ENCODE data around the gene USP6NL.
"Not testable (repeated sequence)": the region's sequence is repeated elsewhere in the genome, so short reads cannot be mapped to it uniquely, and the experiment has no call there.

Gene USP6NL

GRCh38 chr10:11440250-11441150, 170.9 kb downstream of the USP6NL start:
- Histone ChIP-seq H3K9ac (ENCODE audit: low read length) (peak overlapping the region; percentile 67; the same call in 1 of the 2 replicates), H2AFZ (ENCODE audit: low read depth, low read length) (peak overlapping the region; percentile 62; the same call in 1 of the 2 replicates), H3K4me2 (ENCODE audit: low read length) (peak overlapping the region; percentile 95), H3K4me3 (ENCODE audit: low read length) (peak overlapping the region; percentile 67), H3K9me3 (ENCODE audit: insufficient read depth, low read length) (no peaks in the 10 kb centered on the region), H3K79me2 (ENCODE audit: low read length) (no peaks in the 10 kb centered on the region), H3K4me1 (ENCODE audit: low read length) (peaks cover 49% of the 10 kb centered on the region), H4K20me1 (ENCODE audit: insufficient read depth, low read length) (no peaks in the 10 kb centered on the region), H3K27ac (ENCODE audit: low read length) (peak overlapping the region; percentile 87), H3K36me3 (replicated peaks; ENCODE audit: low read depth, low read length) (peaks cover 4% of the 10 kb centered on the region), H3K27me3 (ENCODE audit: low read depth, low read length) (no peaks in the 10 kb centered on the region)
- TF ChIP-seq, protein P1, sequence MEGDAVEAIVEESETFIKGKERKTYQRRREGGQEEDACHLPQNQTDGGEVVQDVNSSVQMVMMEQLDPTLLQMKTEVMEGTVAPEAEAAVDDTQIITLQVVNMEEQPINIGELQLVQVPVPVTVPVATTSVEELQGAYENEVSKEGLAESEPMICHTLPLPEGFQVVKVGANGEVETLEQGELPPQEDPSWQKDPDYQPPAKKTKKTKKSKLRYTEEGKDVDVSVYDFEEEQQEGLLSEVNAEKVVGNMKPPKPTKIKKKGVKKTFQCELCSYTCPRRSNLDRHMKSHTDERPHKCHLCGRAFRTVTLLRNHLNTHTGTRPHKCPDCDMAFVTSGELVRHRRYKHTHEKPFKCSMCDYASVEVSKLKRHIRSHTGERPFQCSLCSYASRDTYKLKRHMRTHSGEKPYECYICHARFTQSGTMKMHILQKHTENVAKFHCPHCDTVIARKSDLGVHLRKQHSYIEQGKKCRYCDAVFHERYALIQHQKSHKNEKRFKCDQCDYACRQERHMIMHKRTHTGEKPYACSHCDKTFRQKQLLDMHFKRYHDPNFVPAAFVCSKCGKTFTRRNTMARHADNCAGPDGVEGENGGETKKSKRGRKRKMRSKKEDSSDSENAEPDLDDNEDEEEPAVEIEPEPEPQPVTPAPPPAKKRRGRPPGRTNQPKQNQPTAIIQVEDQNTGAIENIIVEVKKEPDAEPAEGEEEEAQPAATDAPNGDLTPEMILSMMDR (IDR thresholded peaks at IDR 0.05; ENCODE audit: low read depth, low read length), result no peak
- no peak for TF ChIP-seq EZH2phosphoT487 (IDR thresholded peaks at IDR 0.05; ENCODE audit: low read depth)

DNA sequence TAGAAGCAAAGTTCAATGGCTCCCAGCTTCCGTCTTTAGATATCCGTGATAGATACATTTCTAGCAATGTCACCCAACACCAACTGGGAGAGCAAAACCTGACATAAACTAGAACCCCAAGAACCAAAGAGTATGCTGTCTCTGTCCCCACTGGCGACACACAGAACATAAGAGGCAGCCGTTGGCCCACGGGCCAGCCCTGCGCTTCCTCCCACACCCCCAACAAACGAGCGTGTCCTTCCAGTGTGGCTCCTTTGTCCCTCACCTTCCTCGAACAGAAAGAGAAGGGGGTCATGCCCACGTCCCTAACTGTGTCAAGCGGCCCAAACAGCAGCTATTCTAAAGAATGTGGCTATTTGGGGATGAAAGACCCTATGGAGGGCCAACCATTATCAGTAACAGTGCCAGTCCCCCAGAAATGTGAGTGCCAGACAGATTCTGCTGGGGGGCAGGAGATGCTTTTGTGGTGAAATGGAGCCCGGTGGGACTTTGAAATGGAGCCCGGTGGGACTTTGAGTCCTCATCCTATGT, 171.9 kb downstream of the USP6NL start:
- no peaks in the 10 kb centered on the region for H3K27me3 ChIP-seq (ENCODE audit: low read depth, low read length)
- H3K4me2 ChIP-seq (ENCODE audit: low read length), result peak overlapping the region; percentile 95
- peaks cover 4% of the 10 kb centered on the region for H3K36me3 ChIP-seq (replicated peaks; ENCODE audit: low read depth, low read length)
- TF ChIP-seq, protein P1 (IDR thresholded peaks at IDR 0.05; ENCODE audit: low read depth, low read length), result no peak
- no peak for TF ChIP-seq EZH2phosphoT487 (IDR thresholded peaks at IDR 0.05; ENCODE audit: low read depth)
- peak overlapping the region; percentile 37; the same call in 1 of the 2 replicates for H3K9ac ChIP-seq (ENCODE audit: low read length)
- peak overlapping the region; percentile 87 for H3K27ac ChIP-seq (ENCODE audit: low read length)
- no peak overlapping the region for H2AFZ ChIP-seq (ENCODE audit: low read depth, low read length)
- H4K20me1 ChIP-seq (ENCODE audit: insufficient read depth, low read length), result no peaks in the 10 kb centered on the region
- no peaks in the 10 kb centered on the region for H3K79me2 ChIP-seq (ENCODE audit: low read length)
- no peak overlapping the region for H3K4me3 ChIP-seq (ENCODE audit: low read length)
- no peaks in the 10 kb centered on the region for H3K9me3 ChIP-seq (ENCODE audit: insufficient read depth, low read length)
- peaks cover 54% of the 10 kb centered on the region for H3K4me1 ChIP-seq (ENCODE audit: low read length)

DNA sequence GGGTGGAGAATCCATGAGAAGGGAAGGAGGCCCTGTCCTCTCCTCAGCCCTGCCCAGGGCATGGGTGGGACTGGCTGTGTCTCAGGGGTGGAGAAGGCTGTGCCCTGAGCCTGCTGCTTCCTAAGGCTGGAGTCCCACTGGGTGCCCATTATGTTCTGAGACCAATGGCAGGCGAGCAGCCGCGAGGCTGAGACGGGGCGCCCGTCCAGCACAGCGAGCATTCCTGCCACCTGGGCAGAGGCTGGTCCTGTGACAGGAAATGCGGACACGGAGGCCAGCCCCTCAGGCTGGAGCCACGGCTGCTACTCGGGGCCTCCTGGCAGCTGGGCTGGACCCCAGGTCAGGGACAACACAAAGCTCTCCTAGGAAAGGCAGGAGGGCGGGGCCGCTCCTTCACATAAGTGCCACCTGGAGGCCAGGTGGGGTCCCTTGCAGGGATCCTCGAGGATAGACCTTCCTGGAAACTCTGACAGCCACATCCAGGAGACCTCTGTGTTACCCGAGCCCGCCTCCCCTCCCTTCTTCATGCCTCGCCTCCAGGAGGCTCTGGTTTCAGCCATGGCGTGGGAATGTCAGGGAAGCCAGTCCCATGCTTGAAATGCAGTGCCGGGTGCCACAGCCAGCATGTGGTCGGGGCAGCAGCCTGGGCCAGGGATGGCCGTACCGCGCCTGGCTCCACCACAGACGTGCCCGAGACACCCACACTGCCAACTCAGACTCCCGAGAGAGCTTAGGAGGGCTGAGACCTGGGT, 173.9 kb downstream of the USP6NL start:
- H3K27me3 ChIP-seq (ENCODE audit: low read depth, low read length), result no peaks in the 10 kb centered on the region
- no peak overlapping the region for H2AFZ ChIP-seq (ENCODE audit: low read depth, low read length)
- peaks cover 4% of the 10 kb centered on the region for H3K36me3 ChIP-seq (replicated peaks; ENCODE audit: low read depth, low read length)
- H3K9me3 ChIP-seq (ENCODE audit: insufficient read depth, low read length), result no peaks in the 10 kb centered on the region
- no peaks in the 10 kb centered on the region for H3K79me2 ChIP-seq (ENCODE audit: low read length)
- peaks cover 44% of the 10 kb centered on the region for H3K4me1 ChIP-seq (ENCODE audit: low read length)
- H3K9ac ChIP-seq (ENCODE audit: low read length), result no peak overlapping the region
- no peaks in the 10 kb centered on the region for H4K20me1 ChIP-seq (ENCODE audit: insufficient read depth, low read length)
- no peak overlapping the region for H3K4me2 ChIP-seq (ENCODE audit: low read length)
- no peak overlapping the region for H3K4me3 ChIP-seq (ENCODE audit: low read length)
- H3K27ac ChIP-seq (ENCODE audit: low read length), result no peak overlapping the region
- TF ChIP-seq EZH2phosphoT487 (IDR thresholded peaks at IDR 0.05; ENCODE audit: low read depth), result no peak
- TF ChIP-seq, protein P1 (IDR thresholded peaks at IDR 0.05; ENCODE audit: low read depth, low read length), result no peak

- not testable (repeated sequence) for H3K9me3 ChIP-seq (ENCODE audit: insufficient read depth, low read length); H3K36me3 ChIP-seq (replicated peaks; ENCODE audit: low read depth, low read length); H3K79me2 ChIP-seq (ENCODE audit: low read length); H4K20me1 ChIP-seq (ENCODE audit: insufficient read depth, low read length); H3K9ac ChIP-seq (ENCODE audit: low read length); H3K27me3 ChIP-seq (ENCODE audit: low read depth, low read length); H2AFZ ChIP-seq (ENCODE audit: low read depth, low read length); H3K27ac ChIP-seq (ENCODE audit: low read length); H3K4me2 ChIP-seq (ENCODE audit: low read length); H3K4me3 ChIP-seq (ENCODE audit: low read length)
- peaks cover 33% of the 10 kb centered on the region for H3K4me1 ChIP-seq (ENCODE audit: low read length)
Measured at GRCh38 chr10:11436445-11436844, 175.0 kb downstream of the USP6NL start.
